ENCODE results near the gene NRTN.
"Not testable (repeated sequence)": the region's sequence is repeated elsewhere in the genome, so short reads cannot be mapped to it uniquely, and the experiment has no call there.

The NRTN gene

DNA sequence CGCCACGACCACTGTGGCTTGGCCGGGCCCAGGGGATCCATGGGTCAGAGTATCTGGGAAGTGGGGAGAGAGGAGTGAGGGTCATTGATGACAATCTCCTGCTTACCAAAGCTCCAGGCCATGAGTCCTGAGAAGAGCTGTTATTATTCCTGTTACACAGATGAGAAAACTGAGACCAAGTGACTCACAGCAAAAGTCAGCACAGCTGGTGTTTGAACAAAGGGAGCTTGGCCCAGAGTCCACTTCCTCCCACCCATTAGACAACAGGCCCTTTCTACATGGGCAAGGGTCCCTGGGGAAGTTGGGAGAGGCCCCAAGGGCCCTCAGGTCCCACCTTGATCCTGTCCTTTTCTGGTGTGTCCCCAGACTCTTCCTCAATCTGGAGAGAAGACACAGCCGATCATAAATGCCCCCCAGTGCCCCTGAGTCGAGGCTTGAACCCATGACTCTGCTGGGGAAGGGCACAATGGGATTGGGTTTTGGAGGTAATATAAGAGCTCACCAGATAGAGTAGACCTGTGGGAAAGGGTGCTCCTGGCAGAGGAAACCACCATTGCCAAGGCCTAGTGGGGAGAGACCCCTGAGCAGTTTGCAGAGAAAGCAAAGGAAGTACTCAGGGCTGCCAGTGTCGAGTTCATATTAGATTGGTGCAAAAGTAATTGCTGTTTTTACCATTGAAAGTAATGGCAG is 27.8 kb downstream of the NRTN start:
- in situ Hi-C loops (cut with HindIII; ENCODE audit: low sequenced_read_pairs), result loop anchor here (10.0 kb wide), 2 partner anchors 72 to 312 kb away; partner anchors contain the start of genes NDUFA11 and VMAC

DNA sequence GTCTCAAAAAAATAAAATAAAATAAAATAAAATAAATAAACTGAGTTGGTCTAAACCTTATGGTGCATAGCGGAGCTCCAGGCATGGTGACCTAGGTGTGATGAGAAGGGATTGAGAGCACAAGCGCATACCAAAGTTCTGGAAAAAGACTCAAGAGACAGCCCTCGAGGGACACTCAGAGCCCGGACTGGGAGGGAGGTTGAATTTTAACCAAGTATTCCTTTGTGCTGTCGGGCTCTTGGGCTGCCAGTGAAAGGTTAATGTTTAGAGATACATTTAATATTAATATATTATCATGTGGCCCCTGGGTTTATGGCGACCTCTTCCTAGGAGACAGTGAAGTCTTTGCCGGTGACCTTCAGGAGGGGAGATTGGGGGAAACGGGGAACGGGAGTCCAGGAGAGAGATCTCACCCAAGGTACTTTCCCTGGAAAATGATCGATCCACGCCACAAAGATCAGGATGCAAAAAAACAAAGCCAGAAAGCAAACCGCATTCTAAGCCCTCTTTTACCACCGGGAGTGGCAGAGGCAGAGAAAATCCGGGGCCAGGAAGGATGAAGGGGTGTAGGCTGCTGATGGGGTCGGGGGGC is 33.0 kb downstream of the NRTN start:
- in situ Hi-C loops (cut with HindIII; ENCODE audit: low sequenced_read_pairs), result loop anchor here (10.0 kb wide), 2 partner anchors 67 to 307 kb away; partner anchors contain the start of genes NDUFA11 and VMAC

DNA sequence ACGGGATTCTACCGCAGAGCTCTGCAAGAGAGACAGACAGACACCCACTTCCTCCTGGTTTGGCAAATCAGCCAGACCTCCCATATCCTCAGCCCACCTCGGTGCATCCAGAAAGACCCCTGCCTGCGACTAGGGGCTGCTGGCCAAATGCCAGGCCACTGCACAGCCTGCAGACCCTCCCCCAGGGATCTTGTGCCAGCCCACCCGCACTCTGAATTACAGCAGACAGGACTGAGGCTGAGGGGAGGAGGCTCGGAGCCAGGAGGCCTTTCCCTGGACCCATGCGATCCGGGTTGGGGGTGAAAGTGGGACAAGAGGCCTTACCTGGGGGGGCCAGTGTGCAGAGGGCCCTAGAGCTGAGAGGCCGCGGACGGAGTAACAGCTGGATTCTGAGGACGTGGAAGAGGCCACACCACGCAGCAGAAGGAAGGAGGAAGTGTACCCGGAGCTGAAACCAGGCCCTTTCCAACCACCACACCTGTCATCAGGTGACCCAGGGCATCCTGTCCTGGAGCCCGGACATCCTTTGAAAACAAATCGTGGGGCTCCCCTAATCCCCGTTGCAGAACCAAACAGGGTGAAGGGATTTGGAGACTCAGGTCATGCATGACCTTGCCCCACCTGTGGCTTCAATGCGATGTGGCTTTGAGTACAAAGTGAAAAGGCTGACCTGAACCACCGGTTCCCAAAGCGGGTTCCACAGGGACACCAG is 33.6 kb downstream of the NRTN start:
- in situ Hi-C loops (cut with HindIII; ENCODE audit: low sequenced_read_pairs), result loop anchor here (10.0 kb wide), 2 partner anchors 66 to 306 kb away; partner anchors contain the start of genes NDUFA11 and VMAC

DNA sequence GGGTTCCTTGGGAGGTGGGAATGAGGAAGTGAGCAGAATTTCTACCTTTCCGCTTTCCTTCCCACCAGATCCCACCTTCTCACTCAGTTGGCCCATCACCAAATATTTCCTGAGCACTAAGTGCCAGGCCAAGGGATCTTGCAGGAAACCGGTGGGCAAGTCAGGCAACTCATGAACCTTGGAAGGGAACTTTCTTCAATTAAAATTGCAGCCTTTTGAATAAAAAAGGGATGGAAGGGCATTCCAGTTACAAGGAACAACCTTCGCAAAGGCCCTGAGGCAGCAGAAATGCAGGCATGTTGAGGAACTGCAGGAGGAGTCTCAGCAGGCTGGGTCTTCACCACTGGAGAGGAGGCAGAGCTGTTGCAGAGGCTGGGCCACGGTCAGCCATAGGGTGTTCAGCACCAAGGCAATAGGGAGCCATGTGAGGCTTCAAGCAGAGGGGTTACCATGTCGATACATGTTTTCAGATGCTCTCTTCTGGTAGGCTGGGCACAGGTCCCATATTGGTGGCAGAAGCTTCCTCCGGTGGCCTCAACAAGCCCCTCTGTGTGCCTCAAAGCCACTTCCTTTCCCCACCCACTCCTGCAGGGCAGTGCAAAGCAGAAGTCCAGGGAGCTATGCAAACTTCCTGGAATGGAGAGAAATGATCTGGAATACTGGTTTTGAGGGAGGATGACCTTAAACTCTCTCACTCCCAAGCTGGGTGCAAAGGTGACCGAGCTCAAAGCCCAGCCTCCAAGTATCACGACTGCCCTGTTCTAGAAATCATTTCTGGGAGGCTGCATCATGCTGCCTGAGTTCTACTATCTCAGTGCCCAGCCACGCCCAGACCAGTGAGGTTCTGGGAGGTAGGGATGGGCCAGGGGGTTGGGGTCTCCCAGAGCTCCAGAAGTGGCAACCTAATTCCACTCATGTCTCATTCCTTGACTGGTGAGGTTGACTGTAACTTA is 34.5 kb downstream of the NRTN start, which contains the start of gene FUT6:
FUT6 (minus strand) TSS at position 638 of the 953 bp plus-strand sequence. CDS start 7,135 bp downstream, outside the sequence.
- in situ Hi-C loops (cut with HindIII; ENCODE audit: low sequenced_read_pairs), result loop anchor here (10.0 kb wide), 2 partner anchors 65 to 305 kb away; partner anchors contain the start of genes NDUFA11 and VMAC

DNA sequence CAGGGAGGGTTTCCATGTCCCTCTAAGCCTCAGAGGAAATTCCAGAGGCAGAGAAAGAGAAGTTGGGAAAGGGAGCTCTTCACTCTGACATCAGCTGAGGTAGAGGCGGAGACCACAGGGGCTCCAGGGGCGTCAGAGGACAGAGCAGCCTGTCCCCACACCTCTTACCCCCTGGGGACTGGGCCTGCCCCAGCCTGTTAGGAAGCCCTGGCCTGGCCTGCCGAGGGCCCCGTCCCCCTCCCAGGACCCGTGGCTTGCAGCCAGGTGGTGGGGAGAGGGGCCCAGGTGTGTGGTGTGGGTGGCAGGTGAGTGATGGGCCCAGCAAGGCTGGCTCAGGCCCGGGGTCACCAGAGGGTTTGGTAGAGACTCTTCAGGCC is 36.9 kb downstream of the NRTN start:
- in situ Hi-C loops (cut with HindIII; ENCODE audit: low sequenced_read_pairs), result not testable (repeated sequence)

DNA sequence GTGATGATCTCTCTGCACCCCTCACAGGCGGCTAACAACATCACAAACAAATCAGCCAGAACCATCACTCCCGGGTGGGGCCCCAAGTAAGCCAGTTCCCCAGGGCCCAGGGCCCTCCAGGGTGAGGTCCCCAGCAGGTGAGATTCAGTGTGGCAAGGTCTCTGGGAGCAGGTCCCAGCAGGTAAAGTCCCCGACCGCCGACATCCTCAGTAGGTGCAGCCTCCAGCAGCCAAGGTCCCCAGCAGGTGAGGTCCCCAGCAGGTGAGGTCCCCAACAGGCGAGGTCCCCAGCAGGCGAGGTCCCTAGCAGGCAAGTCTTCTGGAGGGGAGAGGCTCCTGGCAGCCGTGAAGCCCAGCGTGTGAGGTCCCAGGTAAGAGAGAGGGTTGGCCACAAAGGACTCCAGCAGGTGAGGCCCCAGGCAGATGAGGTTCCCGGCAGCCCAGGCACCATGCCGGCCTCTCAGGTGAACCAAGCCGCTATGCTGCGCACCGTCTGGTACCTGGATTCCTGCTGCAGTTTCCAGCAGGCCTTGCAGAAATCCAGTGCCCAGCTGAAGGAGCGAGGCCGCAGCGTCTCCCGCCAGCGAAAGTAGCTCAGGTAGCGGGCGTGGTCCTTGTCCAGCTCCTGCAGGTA is 38.5 kb downstream of the NRTN start:
- in situ Hi-C loops (cut with HindIII; ENCODE audit: low sequenced_read_pairs), result no loop called here

DNA sequence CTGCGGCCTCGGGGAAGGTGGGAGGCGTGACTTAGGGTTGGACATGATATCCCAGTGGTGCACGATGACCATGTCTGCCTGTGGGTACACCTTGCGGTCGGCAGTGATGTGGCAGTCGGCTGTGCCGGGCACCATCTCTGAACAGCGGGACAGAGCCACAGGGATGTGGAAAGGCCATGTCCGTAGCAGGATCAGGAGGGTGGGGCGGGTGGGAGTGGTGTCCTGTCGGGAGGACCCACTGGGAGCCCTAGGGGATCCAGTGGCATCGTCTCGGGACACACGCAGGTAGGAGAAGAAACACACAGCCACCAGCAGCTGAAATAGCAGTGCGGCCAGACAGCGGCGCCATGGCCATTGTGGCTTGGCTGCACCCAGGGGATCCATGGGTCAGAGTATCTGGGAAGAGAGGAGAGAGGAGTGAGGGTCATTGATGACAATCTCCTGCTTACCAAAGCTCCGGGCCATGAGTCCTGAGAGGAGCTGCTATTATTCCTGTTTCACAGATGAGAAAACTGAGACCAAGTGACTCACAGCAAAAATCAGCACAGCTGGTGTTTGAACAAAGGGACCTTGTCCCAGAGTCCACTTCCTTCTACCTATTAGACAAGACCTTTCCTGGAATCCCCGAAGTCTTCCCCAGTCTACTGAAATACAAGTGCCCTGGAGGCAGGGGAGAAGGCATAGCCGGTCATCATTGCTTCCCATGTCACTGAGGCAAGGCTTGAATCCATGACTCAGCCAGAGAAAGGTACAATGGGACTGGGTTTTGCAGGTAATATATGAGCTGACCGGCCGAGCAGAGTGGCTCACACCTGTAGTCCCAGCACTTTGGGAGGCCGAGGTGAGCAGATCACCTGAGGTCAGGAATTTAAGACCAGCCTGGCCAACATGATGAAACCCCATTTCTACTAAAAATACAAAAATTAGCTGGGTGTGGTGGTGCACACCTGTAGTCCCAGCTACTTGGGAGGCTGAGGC is 39.9 kb downstream of the NRTN start:
- in situ Hi-C loops (cut with HindIII; ENCODE audit: low sequenced_read_pairs), result no loop called here

DNA sequence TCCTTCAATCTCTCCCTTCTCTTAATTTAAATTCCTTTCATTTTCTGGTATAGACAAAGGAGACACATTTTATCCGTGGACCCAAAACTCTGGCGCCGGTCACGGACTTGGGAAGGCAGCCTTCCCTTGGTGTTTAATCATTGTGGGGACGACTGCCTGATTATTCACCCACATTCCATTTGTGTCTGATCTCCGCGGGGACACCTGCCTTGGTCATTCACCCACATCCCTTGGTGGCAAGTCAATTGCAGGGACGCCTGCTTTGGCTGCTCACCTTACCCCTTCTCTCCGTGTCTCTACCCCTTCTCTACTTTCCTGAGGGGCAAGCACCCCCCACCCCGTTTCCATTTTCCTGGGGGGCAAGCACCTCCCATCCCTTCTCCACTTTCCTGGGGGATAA is 43.0 kb downstream of the NRTN start:
- in situ Hi-C loops (cut with HindIII; ENCODE audit: low sequenced_read_pairs), result not testable (repeated sequence)

DNA sequence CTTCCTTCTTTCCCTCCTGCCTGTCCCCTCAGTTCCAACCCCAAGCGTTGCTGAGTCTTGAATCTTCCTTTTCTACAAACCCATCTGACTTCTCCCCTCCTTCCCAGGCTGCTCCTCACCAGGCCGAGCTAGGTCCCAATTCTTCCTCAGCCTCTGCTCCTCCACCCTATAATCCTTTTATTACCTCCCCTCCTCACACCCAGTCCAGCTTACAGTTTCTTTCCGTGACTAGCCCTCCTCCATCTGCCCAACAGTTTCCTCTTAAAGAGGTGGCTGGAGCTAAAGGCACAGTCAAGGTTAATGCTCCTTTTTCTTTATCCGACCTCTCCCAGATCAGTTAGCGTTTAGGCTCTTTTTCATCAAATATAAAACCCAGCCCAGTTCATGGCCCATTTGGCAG is 43.8 kb downstream of the NRTN start:
- in situ Hi-C loops (cut with HindIII; ENCODE audit: low sequenced_read_pairs), result not testable (repeated sequence)

DNA sequence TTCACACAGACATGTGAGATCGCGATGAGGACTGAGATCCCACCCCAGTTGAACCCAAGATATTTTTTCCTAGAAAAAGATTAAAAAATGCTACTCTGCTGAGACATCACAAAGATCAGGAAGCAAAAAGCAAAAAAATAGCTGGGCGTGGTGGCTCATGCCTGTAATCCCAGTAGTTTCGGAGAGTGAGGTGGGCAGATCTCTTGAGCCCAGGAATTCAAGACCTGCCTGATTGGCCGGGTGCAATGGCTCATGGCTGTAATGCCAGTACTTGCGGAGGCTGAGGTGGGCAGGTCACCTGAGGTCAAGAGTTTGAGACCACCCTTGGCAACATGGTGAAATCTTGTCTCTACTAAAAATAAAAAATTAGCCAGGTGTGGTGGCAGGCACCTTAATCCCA is 45.3 kb downstream of the NRTN start:
- in situ Hi-C loops (cut with HindIII; ENCODE audit: low sequenced_read_pairs), result loop anchor here (5.0 kb wide), 1 partner anchor 82 kb away; no protein-coding TSS in a partner anchor

DNA sequence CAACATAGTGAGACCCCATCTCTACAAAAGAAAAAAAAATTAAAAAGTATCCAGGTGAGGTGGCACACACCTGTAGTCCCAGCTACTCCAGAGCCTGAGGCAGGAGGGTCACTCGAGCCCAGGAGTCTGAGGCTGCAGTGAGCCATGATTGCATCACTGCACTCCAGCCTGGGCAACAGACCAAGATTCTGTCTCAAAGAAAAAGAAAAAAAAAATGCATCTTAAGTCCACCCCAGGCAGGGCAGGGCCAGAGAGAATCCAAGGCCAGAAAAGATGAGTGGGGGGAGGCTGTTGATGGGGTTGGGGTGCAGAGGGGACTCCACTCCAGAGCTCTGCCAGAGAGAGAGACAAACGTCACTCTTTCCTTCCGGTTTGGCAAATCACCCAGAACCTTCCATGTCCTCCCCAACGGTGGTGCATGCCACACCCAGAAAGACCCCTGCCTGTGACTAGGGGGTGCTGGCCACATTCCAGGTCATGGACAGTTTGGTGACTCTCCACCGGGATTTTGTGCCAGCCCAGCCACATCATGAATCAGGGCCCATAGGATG is 46.0 kb downstream of the NRTN start:
- in situ Hi-C loops (cut with HindIII; ENCODE audit: low sequenced_read_pairs), result loop anchor here (5.0 kb wide), 1 partner anchor 81 kb away; no protein-coding TSS in a partner anchor

DNA sequence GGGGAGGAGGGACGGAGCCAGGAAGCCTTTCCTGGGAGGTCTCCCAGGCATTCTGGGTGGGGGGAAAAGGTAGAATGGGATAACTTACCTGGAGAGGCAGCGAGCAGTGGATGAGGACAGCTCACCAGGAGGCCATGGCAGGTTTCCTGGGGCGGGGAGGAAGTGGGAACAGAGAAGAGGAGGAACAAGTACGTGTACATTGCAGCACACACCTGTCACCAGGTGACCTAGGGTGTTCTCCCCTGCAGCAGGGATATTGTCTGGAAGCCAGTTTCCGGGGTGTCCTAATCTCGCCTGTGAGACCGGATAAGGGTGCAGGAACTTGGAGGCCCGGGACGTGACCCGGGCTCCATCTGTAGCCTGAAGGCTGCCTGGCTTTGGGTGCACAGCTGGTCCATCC is 46.4 kb downstream of the NRTN start, which contains the start of gene FUT3:
FUT3 (minus strand) TSS at position 148 of the 400 bp plus-strand sequence.
- in situ Hi-C loops (cut with HindIII; ENCODE audit: low sequenced_read_pairs), result loop anchor here (5.0 kb wide), 1 partner anchor 81 kb away; no protein-coding TSS in a partner anchor

DNA sequence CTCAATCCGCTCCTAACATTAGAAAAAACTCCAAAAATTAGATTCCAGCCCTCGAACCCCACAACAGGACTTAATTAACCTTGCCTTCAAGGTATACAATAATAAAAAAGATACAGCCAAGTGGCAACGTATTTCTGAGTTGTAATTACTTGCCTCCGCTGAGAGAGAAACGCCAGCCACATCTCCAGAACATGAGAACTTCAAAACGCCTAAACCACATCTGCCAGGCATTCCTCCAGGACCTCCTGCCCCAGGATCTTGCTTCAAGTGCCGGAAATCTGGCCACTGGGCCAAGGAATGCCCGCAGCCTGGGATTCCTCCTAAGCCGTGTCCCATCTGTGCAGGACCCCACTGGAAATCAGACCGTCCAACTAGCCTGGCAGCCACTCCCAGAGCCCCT is 49.3 kb downstream of the NRTN start:
- in situ Hi-C loops (cut with HindIII; ENCODE audit: low sequenced_read_pairs), result loop anchor here (5.0 kb wide), 1 partner anchor 78 kb away; no protein-coding TSS in a partner anchor

DNA sequence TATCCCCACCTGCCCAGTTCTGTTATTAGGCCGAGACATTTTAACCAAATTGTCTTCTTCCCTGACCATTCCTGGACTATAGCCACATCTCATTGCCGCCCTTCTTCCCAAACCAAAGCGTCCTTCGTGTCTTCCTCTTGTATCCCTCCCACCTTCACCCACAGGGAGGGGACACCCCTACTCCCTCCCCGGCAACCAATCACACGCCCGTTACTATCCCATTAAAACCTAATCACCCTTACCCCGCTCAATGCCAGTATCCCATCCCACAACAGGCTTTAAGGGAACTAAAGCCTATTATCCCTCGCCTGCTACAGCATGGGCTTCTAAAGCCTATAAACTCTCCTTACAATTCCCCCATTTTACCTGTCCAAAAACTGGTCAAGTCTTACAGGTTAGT is 50.3 kb downstream of the NRTN start:
- in situ Hi-C loops (cut with HindIII; ENCODE audit: low sequenced_read_pairs), result not testable (repeated sequence)

DNA sequence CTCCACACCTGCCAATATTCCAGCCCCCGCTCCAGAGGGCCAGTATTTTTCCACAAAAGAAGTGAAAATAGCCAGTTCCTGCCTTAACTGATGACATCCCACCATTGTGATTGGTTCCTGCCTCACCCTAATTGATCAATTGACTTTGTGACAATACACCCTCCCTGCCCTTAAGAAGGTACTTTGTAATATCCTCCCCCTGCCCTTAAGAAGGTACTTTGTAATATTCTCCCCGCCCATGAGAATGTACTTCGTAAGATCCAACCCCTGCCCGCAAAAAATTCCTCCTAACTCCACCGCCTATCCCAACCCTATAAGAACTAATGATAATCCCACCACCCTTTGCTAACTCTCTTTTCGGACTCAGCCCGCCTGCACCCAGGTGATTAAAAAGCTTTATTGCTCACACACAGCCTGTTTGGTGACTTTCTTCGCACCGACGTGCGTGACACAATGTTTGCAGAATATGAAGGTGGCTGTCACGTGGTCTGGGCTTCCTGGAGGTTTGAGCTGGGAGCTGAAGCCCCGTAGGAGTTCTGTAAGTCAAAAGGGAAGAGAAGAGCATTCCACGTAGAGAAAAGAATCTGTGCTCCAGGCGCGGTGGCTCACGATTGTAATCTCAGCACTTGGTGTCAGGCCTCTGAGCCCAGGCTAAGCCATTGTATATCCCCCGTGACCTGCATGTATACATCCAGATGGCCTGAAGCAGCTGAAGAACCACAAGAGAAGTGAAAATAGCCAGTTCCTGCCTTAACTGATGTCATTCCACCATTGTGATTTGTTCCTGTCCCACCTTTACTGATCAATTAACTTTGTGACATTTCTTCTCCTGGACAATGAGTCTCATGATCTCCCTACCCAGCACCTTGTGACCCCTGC is 52.6 kb downstream of the NRTN start:
- in situ Hi-C loops (cut with HindIII; ENCODE audit: low sequenced_read_pairs), result no loop called here

DNA sequence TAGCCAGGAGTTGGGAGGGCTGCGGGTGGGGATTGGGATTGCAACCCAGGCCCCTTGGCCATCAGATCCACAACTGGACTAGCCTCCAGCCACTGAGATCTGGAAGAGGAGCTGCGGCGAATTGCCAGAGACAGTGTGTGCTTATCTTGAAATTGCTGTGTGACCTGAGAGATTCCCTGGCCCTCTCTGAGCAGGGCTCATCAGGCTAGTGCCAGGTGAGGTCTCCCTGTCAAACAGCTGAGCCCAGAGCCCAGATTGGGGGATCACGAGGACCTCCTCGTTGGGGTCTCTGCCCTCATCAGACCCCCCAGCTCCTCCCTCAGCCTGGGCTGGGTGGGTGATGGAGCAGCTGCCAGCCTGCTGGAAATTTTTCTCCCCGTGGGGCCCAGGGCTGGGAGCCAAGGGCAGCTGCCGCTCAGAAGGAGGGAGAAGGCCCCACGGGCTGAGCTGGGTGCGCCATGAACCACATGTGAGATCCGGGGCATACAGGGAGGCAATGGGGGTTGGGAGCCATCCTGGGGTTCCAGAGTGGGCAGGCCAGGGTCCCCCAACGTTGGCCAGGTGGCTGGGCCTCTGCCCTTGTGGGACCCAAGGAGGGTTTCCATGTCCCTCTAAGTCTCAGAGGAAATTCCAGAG is 58.3 kb downstream of the NRTN start:
- in situ Hi-C loops (cut with HindIII; ENCODE audit: low sequenced_read_pairs), result no loop called here
